Measurements from ENCODE around the gene KCNJ15. TPM values are rescaled to one million over a fixed set of nuclear protein-coding genes. Genes with fewer than 3 reads are reported as not detected.

Gene KCNJ15
- total RNA-seq, 1 donor: under 0.01 TPM

GRCh38 chr21:38308532-38309119, 51.8 kb downstream of the KCNJ15 start:
- TF ChIP-seq CTCF (IDR thresholded peaks at IDR 0.05; ENCODE audit: insufficient read depth, low read depth, low read length): no peak
- peak; percentile 56 for DNase-seq (ENCODE audit: low read depth)

GRCh38 chr21:38310646-38311485, 54.1 kb downstream of the KCNJ15 start:
- peak; percentile 87 for DNase-seq (ENCODE audit: low read depth)
- TF ChIP-seq CTCF (IDR thresholded peaks at IDR 0.05; ENCODE audit: insufficient read depth, low read depth, low read length): no peak
- no peak overlapping the region for H3K4me3 ChIP-seq (ENCODE audit: low read depth, low read length)

More at GRCh38 chr21:38308532-38309119, 51.8 kb downstream of the KCNJ15 start:
- no peak overlapping the region for H3K4me3 ChIP-seq (ENCODE audit: low read depth, low read length)

- no peak for DNase-seq (ENCODE audit: low read depth)
- no peak for TF ChIP-seq CTCF (IDR thresholded peaks at IDR 0.05; ENCODE audit: insufficient read depth, low read depth, low read length)
- H3K4me3 ChIP-seq (ENCODE audit: low read depth, low read length): no peak overlapping the region
Measured at GRCh38 chr21:38311765-38312164, 55.0 kb downstream of the KCNJ15 start.

GRCh38 chr21:38312822-38313221, 56.0 kb downstream of the KCNJ15 start:
- TF ChIP-seq CTCF (IDR thresholded peaks at IDR 0.05; ENCODE audit: insufficient read depth, low read depth, low read length): no peak
- H3K4me3 ChIP-seq (ENCODE audit: low read depth, low read length): no peak overlapping the region
- DNase-seq (ENCODE audit: low read depth): no peak

- TF ChIP-seq CTCF (IDR thresholded peaks at IDR 0.05; ENCODE audit: insufficient read depth, low read depth, low read length): no peak
- no peak for DNase-seq (ENCODE audit: low read depth)
Measured at GRCh38 chr21:38314558-38314957, 57.8 kb downstream of the KCNJ15 start.

GRCh38 chr21:38315122-38315521, 58.3 kb downstream of the KCNJ15 start:
- TF ChIP-seq CTCF (IDR thresholded peaks at IDR 0.05; ENCODE audit: insufficient read depth, low read depth, low read length): no peak
- H3K4me3 ChIP-seq (ENCODE audit: low read depth, low read length): no peak overlapping the region
- DNase-seq (ENCODE audit: low read depth): peak; percentile 41

More at GRCh38 chr21:38314558-38314957, 57.8 kb downstream of the KCNJ15 start:
- H3K4me3 ChIP-seq (ENCODE audit: low read depth, low read length): no peak overlapping the region

All from fibroblast of villous mesenchyme (primary cell).